Esophagus mucosa (tissue), 1 donor: ENCODE results near the gene PEAR1. TPM values are rescaled to one million over a fixed set of nuclear protein-coding genes. Genes with fewer than 3 reads are reported as not detected.

Experiments used
- total RNA-seq: library from RNA; stranded (reverse); gene quantifications from one replicate; pipeline ENCODE4 v1.2.4, GENCODE V29; 2023
- donor health status: DM: yes; HTN: yes; CAD: no.

The PEAR1 gene
- total RNA-seq, 1 donor from 2014 or later, result 1.6 TPM

Other genes with a start within 250 kb of the PEAR1 start
- 3.0 TPM for gene NES, start 216.3 kb upstream of the PEAR1 start, total RNA-seq
- 1,373 TPM for gene CRABP2, start 188.1 kb upstream of the PEAR1 start, total RNA-seq
- gene METTL25B, start 165.2 kb upstream of the PEAR1 start, total RNA-seq, result 23.5 TPM
- 27.5 TPM for gene ISG20L2, start 165.0 kb upstream of the PEAR1 start, total RNA-seq
- 67.4 TPM for gene MRPL24, start 152.6 kb upstream of the PEAR1 start, total RNA-seq
- 205 TPM for gene HDGF, start 142.0 kb upstream of the PEAR1 start, total RNA-seq
- gene PRCC, start 126.2 kb upstream of the PEAR1 start, total RNA-seq, result 61.1 TPM
- gene SH2D2A, start 76.9 kb upstream of the PEAR1 start, total RNA-seq, result 1.4 TPM
- not detected for gene INSRR, start 34.6 kb upstream of the PEAR1 start, total RNA-seq
- gene NTRK1, start 32.9 kb upstream of the PEAR1 start, total RNA-seq, result 0.16 TPM
- gene LRRC71, start 26.9 kb downstream of the PEAR1 start, total RNA-seq, result not detected
- gene ARHGEF11, start 152.0 kb downstream of the PEAR1 start, total RNA-seq, result 13.2 TPM
- gene ETV3L, start 206.1 kb downstream of the PEAR1 start, total RNA-seq, result not detected
- 40.7 TPM for gene ETV3, start 244.7 kb downstream of the PEAR1 start, total RNA-seq